HG03342 (cell line): Measurements from ENCODE around the gene MACROD2.
"Not testable (repeated sequence)": the region's sequence is repeated elsewhere in the genome, so short reads cannot be mapped to it uniquely, and the experiment has no call there.

ENCODE experiments used
- ATAC-seq: cut with Tn5 transposase; IDR thresholded peaks from one replicate; pipeline ENCODE4 v1.9.1; 2021; ENCODE audit warnings: mild to moderate bottlenecking, moderate library complexity; ENCODE audit not compliant: unreplicated experiment

The MACROD2 gene

DNA sequence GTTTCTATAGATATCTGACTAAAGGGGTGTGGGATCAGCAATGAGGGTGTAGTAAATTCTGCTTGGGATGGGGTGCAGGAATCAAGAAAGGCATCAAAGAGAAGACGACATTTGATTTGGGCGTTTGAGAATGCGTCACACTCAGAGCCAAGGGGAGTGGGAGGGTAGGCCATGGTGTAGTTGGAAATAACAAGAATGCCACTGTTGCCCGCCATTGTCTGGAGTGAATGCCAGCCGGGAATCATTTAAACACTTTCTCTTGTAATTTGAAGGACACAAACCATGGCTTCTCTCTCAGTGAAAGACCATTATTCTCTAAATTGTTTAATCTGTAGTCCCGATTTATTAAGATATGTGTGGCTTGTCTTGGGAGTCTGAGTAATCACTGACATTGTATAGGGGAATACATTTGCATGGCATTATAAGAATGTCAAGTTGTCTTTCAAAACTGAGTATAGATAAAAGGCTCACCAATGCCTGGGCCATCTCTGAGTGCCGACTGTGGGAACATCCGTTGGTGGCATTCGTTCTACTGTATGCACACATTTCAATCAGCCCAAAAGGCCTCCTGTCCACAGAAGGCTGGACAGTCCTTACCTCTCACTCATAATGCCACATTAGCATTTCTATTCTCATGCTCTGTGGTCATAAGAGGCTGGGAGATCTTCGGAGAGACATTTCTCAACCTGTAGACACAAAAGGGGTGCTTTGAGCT lies 1800.1 kb downstream of the MACROD2 start:
- ATAC-seq, result no peak

- no peak for ATAC-seq
These were observed 1804.6 kb downstream of the MACROD2 start for GRCh38 chr20:15799871-15800270.

- ATAC-seq, result no peak
These were observed 1806.7 kb downstream of the MACROD2 start for GRCh38 chr20:15802020-15802419.

DNA sequence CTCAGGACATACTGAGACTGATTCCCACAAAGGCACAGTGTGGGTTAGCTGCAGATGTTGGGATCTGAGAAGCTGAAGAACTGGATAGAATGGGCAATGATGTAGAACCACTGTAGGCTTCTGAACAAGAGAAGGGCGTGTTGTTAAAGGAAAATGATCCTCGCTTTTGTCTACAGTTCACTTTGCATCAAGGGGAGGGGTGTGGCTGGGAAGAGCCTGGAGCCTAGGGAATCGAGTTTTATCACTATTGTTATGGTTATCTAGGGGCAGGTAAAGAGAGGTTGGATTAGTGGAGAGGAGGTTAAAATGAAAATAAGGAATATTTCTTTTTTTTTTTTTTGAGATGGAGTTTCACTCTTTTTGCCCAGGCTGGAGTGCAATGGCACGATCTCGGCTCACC lies 1809.8 kb downstream of the MACROD2 start:
- no peak for ATAC-seq

DNA sequence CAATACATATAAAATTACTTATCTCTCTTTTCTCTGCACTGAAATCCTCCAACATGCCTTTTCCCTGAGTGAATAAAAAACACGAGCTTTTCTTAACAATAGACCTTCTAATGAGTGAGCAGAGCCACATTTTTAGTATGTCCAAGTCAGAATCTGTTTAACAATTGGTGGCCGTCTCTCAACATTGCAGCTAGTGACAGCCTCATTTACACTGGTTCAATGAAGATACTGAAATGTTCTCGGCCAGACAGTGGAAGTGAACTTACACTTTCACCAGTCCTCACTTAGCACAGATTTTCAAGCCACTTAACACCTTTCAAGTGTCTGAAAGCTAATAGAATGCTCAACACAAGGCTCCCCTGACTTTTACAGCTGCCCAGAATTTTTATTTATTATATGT lies 1810.8 kb downstream of the MACROD2 start:
- no peak for ATAC-seq

DNA sequence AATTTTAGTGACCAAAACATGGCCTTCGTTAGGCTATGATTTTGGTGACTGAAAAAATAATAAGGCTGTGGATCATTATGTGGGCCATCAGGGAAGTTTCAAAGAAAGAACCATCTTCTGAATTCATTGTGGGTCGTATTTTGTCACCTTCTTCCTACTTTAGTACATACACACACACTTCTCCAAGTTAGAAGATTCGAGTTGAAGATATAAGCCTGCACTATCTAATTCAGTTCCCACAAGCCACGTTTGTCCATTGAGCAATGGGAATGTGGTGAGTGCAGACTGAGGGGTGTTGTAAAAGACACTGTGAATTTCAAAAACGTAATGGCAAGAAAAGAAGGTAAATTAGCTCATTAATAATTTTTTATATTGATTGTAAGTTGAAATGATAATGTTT lies 1812.0 kb downstream of the MACROD2 start:
- no peak for ATAC-seq

DNA sequence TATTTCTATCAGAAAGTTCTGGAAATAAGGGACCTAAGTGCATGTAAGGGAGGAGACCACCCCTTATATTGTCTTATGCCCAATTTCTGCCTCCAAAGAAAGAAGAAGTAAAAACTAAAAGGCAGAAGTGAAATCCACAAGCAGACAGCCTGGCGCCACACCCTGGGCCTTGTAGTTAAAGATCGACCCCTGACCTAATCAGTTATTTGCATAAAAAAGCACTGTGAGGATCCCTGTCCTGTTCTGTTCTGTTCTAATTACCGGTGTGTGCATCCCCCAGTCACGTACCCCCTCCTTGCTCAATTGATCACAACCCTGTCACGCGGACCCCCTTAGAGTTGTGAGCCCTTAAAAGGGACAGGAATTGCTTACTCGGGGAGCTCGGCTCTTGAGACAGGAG lies 1812.5 kb downstream of the MACROD2 start:
- not testable (repeated sequence) for ATAC-seq

DNA sequence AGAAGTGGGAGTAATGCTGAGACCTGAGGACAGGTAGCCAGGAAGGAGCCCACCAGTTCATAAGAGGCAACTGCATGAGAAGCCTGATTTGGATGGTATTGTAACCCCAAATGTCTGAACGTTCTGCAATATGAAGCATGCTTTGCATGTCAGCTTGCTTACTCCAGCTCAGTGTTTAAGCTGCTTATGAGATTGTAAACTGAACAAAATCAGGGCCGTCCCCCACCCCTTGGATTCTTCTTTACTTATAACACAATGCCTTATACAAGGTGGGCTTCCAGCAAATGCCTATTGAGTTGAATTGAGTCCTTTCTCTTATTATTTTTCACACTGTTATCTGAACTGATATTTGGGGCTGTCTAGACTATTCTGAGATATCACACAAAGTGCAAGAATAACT lies 1816.6 kb downstream of the MACROD2 start:
- ATAC-seq, result no peak

DNA sequence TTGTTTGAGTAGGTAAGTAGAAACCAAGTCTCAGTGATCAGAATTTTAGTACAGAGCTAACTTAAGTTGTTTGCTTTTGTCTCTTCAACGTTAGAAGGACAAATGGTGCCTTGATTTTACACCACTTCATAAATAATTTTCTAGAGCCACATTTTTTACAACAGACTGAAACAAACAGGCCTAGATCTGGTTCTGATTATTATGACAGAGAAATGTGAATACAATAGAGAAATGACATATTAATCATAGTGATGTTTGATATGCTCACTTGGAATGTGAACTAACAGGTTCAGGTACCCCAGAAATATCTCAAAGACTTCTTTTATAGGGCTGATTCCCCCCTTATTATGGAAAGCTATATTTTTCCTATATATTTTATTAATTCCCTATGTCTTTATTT lies 1817.4 kb downstream of the MACROD2 start:
- ATAC-seq, result no peak

DNA sequence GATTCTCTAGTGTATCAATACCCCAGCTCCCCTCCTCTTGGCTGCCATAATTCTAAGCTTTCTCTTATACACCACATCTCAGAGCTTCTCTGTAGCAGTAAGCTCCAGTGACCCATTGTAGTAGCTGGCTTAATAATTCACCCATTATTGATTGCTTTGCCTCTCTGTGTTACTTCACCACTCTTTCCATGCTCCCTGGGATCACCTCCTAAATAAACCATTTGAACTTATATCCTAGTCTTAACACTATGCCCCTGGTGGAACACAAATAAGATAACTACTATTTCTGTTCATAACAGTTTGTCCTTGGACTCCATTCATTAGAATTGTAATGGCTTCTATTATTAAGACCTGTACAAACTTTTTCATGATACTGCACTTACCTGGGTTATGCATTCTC lies 1819.0 kb downstream of the MACROD2 start:
- no peak for ATAC-seq

GRCh38 chr20:15814911-15815310 lies 1819.6 kb downstream of the MACROD2 start:
- ATAC-seq, result no peak

DNA sequence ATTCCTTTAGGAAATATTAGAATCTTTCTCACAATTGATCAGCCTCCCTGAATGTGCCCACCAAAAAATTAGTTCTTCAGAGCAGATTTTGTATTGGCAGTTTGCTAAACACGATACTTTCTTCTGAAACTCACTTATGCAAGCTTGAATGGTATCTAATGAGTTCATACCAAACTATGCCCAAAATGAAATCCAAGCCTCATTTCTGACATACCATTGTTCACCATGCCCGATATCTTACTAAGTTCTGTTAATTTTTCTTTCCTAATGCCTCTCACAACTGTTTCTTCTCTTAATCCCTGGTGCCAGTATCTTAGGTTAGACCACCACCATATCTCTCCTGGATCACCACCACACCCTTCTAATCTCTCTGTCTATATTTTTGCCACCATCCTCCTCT lies 1822.0 kb downstream of the MACROD2 start:
- ATAC-seq, result no peak

DNA sequence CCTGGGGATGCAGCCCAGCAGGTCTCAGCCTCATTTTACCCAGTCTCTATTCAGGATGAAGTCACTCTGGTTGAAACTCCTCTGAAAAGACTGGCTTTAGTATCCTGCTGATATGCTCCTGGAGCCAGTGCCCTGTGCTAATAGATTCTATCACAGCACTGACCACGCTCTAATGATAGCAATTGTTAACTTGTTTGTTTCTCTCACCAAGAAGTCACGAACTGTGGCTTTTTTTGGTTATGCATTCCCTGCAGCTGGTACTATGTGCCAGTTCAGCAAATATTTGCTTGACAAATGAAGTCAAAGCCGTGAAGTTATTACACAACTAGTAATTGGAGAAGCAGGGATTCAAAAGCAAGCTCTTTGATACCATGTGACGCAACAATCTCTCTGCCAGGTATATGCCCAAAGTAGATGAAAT lies 1823.3 kb downstream of the MACROD2 start:
- ATAC-seq, result no peak

- no peak for ATAC-seq
These were observed 1828.4 kb downstream of the MACROD2 start for GRCh38 chr20:15823718-15824117.

DNA sequence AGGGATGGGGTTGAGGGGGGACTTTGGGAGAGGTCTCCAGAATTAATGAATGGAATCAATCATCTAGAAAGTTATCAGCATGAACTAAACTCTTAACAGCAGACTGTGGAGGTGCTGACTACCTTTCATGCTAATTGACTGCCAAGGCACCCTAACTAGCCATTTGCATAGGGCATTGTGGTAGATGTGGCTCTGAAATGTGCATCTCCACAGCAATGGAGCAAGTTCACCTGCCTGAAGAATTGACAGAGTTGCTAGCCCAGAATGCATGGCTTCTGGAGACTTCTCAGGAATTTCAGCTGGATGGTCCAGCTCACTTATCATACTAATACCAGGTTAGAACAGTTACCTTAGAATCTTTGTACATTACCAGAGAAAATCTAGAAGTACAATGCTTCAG lies 1832.3 kb downstream of the MACROD2 start:
- no peak for ATAC-seq

- no peak for ATAC-seq
These were observed 1835.9 kb downstream of the MACROD2 start for GRCh38 chr20:15831201-15831600.

DNA sequence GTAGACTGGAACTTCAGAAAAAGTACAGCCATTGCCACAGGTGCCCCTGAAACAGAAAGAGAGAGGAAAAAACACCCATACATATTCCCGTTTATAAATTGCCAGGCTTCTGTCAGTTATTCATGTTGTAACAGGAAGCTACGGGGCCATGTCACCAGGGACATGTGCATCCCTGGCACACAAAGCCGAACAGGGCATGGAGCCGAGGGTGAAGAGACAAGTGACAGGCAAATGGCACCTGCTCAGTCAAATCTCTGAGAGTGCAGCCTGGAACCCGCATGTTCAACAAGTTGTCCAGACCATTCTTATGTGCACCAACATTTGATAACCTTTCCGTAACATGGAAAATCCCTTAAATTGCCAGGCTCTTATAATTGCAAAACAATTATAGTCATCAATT lies 1837.2 kb downstream of the MACROD2 start:
- no peak for ATAC-seq

GRCh38 chr20:15834857-15835256 lies 1839.5 kb downstream of the MACROD2 start:
- no peak for ATAC-seq

DNA sequence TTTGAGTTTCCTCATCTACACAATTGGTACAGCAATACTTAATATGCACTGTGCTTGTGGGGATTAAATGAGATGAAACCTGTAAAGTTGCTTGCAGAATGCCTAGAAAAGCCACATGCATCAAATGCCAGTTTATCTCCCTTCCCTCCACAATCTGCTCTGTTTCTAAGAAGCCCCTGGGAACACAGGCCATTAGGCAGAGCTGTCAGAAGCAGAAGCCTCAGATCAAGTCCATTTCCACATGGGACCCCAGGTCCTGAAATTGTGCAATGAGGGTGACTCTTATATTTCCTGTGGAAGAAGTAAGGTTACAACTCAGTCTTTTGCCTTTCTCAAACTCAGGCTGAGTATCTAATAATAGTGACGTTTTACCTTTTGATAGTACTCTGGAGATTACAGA lies 1840.5 kb downstream of the MACROD2 start:
- no peak for ATAC-seq

GRCh38 chr20:15836634-15837033 lies 1841.3 kb downstream of the MACROD2 start:
- ATAC-seq, result no peak

GRCh38 chr20:15837563-15837962 lies 1842.2 kb downstream of the MACROD2 start:
- ATAC-seq, result no peak

GRCh38 chr20:15838466-15838865 lies 1843.2 kb downstream of the MACROD2 start:
- no peak for ATAC-seq

DNA sequence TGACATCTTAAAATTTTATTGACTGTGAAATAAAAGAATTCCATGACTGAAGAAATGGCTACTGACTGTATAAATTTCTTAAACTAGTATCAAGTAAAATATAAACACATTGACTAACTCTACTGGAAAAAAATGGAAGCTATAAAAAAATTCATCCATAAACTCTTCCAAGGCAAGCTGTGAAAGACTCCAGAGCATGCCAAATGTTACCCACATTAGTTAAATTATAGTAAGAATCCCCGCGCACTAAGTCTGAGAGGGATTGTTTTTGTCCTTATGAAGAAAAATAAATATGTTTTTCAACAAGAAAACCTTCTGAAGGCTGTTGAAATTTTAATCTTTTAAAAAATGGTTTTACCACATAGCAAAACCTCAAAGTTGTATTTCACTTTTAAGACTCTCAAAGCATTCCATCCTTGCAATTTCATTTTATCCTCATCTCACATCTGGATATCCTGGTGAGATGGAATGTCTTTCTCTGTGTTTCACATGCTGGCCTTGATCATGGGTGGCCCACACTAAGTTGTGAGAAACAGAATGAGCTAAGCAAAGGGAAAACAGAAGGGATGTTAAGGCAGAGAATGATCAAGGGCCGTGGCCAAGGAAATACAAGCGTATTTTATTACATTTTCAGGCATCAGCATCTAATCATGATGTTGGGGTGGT lies 1845.5 kb downstream of the MACROD2 start:
- ATAC-seq, result no peak
